ENCODE results near the gene RBM33. TPM values are rescaled to one million over a fixed set of nuclear protein-coding genes. Genes with fewer than 3 reads are reported as not detected.

RBM33 gene
- total and polyA plus RNA-seq, 4 donors = 31.9 to 39.1 (median 35.2) TPM

- no peak overlapping the region for H3K4me3 ChIP-seq (ENCODE audit: low read depth, low read length)
- H3K36me3 ChIP-seq (ENCODE audit: control insufficient read depth, insufficient read depth, low read length) = no peaks in the 10 kb centered on the region
- no peaks in the 10 kb centered on the region for H3K9me3 ChIP-seq (ENCODE audit: control insufficient read depth, insufficient read depth, low read length)
- peaks cover 13% of the 10 kb centered on the region for H3K4me1 ChIP-seq (ENCODE audit: control insufficient read depth, insufficient read depth, low read length)
- WGBS (ENCODE audit: insufficient coverage) = 67% methylated on average over 3 of the region's 11 CpGs
- no peaks in the 10 kb centered on the region for H3K27me3 ChIP-seq (ENCODE audit: control insufficient read depth, insufficient read depth, low read length)
- peak overlapping the region; percentile 51 for H3K27ac ChIP-seq (ENCODE audit: low read depth, low read length)
- DNase-seq (ENCODE audit: low read depth in 4 of 6, low spot score in 6 of 6) = peak in 4 of 6 donors; percentile 8 to 63 (median 34)
These were observed 25.4 kb downstream of the RBM33 start for GRCh38 chr7:155669717-155670505.

GRCh38 chr7:155670521-155670920 is 26.1 kb downstream of the RBM33 start:
- peak overlapping the region; percentile 20 for H3K27ac ChIP-seq (ENCODE audit: low read depth, low read length)
- peaks cover 10% of the 10 kb centered on the region for H3K4me1 ChIP-seq (ENCODE audit: control insufficient read depth, insufficient read depth, low read length)
- 0% methylated on average over 1 of the region's 5 CpGs for WGBS (ENCODE audit: insufficient coverage)
- no peaks in the 10 kb centered on the region for H3K9me3 ChIP-seq (ENCODE audit: control insufficient read depth, insufficient read depth, low read length)
- no peaks in the 10 kb centered on the region for H3K27me3 ChIP-seq (ENCODE audit: control insufficient read depth, insufficient read depth, low read length)
- no peak overlapping the region for H3K4me3 ChIP-seq (ENCODE audit: low read depth, low read length)
- no peaks in the 10 kb centered on the region for H3K36me3 ChIP-seq (ENCODE audit: control insufficient read depth, insufficient read depth, low read length)
- DNase-seq (ENCODE audit: low read depth in 4 of 6, low spot score in 6 of 6) = peak in 1 of 6 donors; percentile 25

GRCh38 chr7:155674556-155674955 is 30.1 kb downstream of the RBM33 start:
- H3K36me3 ChIP-seq (ENCODE audit: control insufficient read depth, insufficient read depth, low read length) = no peaks in the 10 kb centered on the region
- WGBS (ENCODE audit: insufficient coverage) = no CpG with 5 or more reads among the region's 3 CpGs
- DNase-seq (ENCODE audit: low read depth in 4 of 6, low spot score in 6 of 6) = no peak
- H3K27ac ChIP-seq (ENCODE audit: low read depth, low read length) = no peak overlapping the region
- H3K4me3 ChIP-seq (ENCODE audit: low read depth, low read length) = no peak overlapping the region
- H3K27me3 ChIP-seq (ENCODE audit: control insufficient read depth, insufficient read depth, low read length) = no peaks in the 10 kb centered on the region
- H3K4me1 ChIP-seq (ENCODE audit: control insufficient read depth, insufficient read depth, low read length) = peaks cover 6% of the 10 kb centered on the region
- H3K9me3 ChIP-seq (ENCODE audit: control insufficient read depth, insufficient read depth, low read length) = no peaks in the 10 kb centered on the region

GRCh38 chr7:155676052-155676451 is 31.6 kb downstream of the RBM33 start:
- 97% methylated on average over 7 of the region's 8 CpGs for WGBS (ENCODE audit: insufficient coverage)

GRCh38 chr7:155677688-155678087 is 33.2 kb downstream of the RBM33 start:
- Histone ChIP-seq H3K4me3 (ENCODE audit: low read depth, low read length) (no peak overlapping the region), H3K36me3 (ENCODE audit: control insufficient read depth, insufficient read depth, low read length) (peaks cover 3% of the 10 kb centered on the region), H3K9me3 (ENCODE audit: control insufficient read depth, insufficient read depth, low read length) (no peaks in the 10 kb centered on the region), H3K4me1 (ENCODE audit: control insufficient read depth, insufficient read depth, low read length) (no peaks in the 10 kb centered on the region), H3K27me3 (ENCODE audit: control insufficient read depth, insufficient read depth, low read length) (no peaks in the 10 kb centered on the region), H3K27ac (ENCODE audit: low read depth, low read length) (no peak overlapping the region)
- no CpG with 5 or more reads among the region's 2 CpGs for WGBS (ENCODE audit: insufficient coverage)
- DNase-seq (ENCODE audit: low read depth in 4 of 6, low spot score in 6 of 6) = no peak

More at GRCh38 chr7:155676052-155676451, 31.6 kb downstream of the RBM33 start:
- Histone ChIP-seq H3K4me1 (ENCODE audit: control insufficient read depth, insufficient read depth, low read length) (no peaks in the 10 kb centered on the region), H3K27ac (ENCODE audit: low read depth, low read length) (no peak overlapping the region), H3K4me3 (ENCODE audit: low read depth, low read length) (no peak overlapping the region), H3K27me3 (ENCODE audit: control insufficient read depth, insufficient read depth, low read length) (no peaks in the 10 kb centered on the region), H3K9me3 (ENCODE audit: control insufficient read depth, insufficient read depth, low read length) (no peaks in the 10 kb centered on the region), H3K36me3 (ENCODE audit: control insufficient read depth, insufficient read depth, low read length) (peaks cover 2% of the 10 kb centered on the region)
- DNase-seq (ENCODE audit: low read depth in 4 of 6, low spot score in 6 of 6) = no peak

GRCh38 chr7:155680124-155680523 is 35.7 kb downstream of the RBM33 start:
- 88% methylated on average over 1 of the region's 3 CpGs for WGBS (ENCODE audit: insufficient coverage)
- Histone ChIP-seq H3K27me3 (ENCODE audit: control insufficient read depth, insufficient read depth, low read length) (no peaks in the 10 kb centered on the region), H3K36me3 (ENCODE audit: control insufficient read depth, insufficient read depth, low read length) (peaks cover 3% of the 10 kb centered on the region), H3K4me3 (ENCODE audit: low read depth, low read length) (no peak overlapping the region), H3K27ac (ENCODE audit: low read depth, low read length) (no peak overlapping the region), H3K4me1 (ENCODE audit: control insufficient read depth, insufficient read depth, low read length) (peaks cover 3% of the 10 kb centered on the region), H3K9me3 (ENCODE audit: control insufficient read depth, insufficient read depth, low read length) (no peaks in the 10 kb centered on the region)
- no peak for DNase-seq (ENCODE audit: low read depth in 4 of 6, low spot score in 6 of 6)

GRCh38 chr7:155680864-155681263 is 36.4 kb downstream of the RBM33 start:
- Histone ChIP-seq H3K27me3 (ENCODE audit: control insufficient read depth, insufficient read depth, low read length) (no peaks in the 10 kb centered on the region), H3K4me3 (ENCODE audit: low read depth, low read length) (no peak overlapping the region), H3K4me1 (ENCODE audit: control insufficient read depth, insufficient read depth, low read length) (peaks cover 3% of the 10 kb centered on the region), H3K9me3 (ENCODE audit: control insufficient read depth, insufficient read depth, low read length) (no peaks in the 10 kb centered on the region), H3K27ac (ENCODE audit: low read depth, low read length) (no peak overlapping the region), H3K36me3 (ENCODE audit: control insufficient read depth, insufficient read depth, low read length) (peaks cover 3% of the 10 kb centered on the region)
- DNase-seq (ENCODE audit: low read depth in 4 of 6, low spot score in 6 of 6) = no peak
- WGBS (ENCODE audit: insufficient coverage) = 77% methylated on average over 1 of the region's 2 CpGs

- Histone ChIP-seq H3K36me3 (ENCODE audit: control insufficient read depth, insufficient read depth, low read length) (peaks cover 3% of the 10 kb centered on the region), H3K4me3 (ENCODE audit: low read depth, low read length) (no peak overlapping the region)
- 80% methylated on average over 1 of the region's 5 CpGs for WGBS (ENCODE audit: insufficient coverage)
These were observed 37.2 kb downstream of the RBM33 start for GRCh38 chr7:155681663-155682062.

GRCh38 chr7:155682484-155682883 is 38.0 kb downstream of the RBM33 start:
- no peak for DNase-seq (ENCODE audit: low read depth in 4 of 6, low spot score in 6 of 6)
- H3K27me3 ChIP-seq (ENCODE audit: control insufficient read depth, insufficient read depth, low read length) = no peaks in the 10 kb centered on the region
- no peaks in the 10 kb centered on the region for H3K9me3 ChIP-seq (ENCODE audit: control insufficient read depth, insufficient read depth, low read length)
- WGBS (ENCODE audit: insufficient coverage) = 91% methylated on average over 5 of the region's 5 CpGs
- H3K4me1 ChIP-seq (ENCODE audit: control insufficient read depth, insufficient read depth, low read length) = peaks cover 3% of the 10 kb centered on the region
- peaks cover 3% of the 10 kb centered on the region for H3K36me3 ChIP-seq (ENCODE audit: control insufficient read depth, insufficient read depth, low read length)
- H3K4me3 ChIP-seq (ENCODE audit: low read depth, low read length) = no peak overlapping the region
- H3K27ac ChIP-seq (ENCODE audit: low read depth, low read length) = no peak overlapping the region

More at GRCh38 chr7:155681663-155682062, 37.2 kb downstream of the RBM33 start:
- Histone ChIP-seq H3K27ac (ENCODE audit: low read depth, low read length) (no peak overlapping the region), H3K27me3 (ENCODE audit: control insufficient read depth, insufficient read depth, low read length) (no peaks in the 10 kb centered on the region), H3K9me3 (ENCODE audit: control insufficient read depth, insufficient read depth, low read length) (no peaks in the 10 kb centered on the region), H3K4me1 (ENCODE audit: control insufficient read depth, insufficient read depth, low read length) (peaks cover 3% of the 10 kb centered on the region)
- DNase-seq (ENCODE audit: low read depth in 4 of 6, low spot score in 6 of 6) = no peak

- Histone ChIP-seq H3K4me3 (ENCODE audit: low read depth, low read length) (no peak overlapping the region), H3K9me3 (ENCODE audit: control insufficient read depth, insufficient read depth, low read length) (no peaks in the 10 kb centered on the region), H3K27me3 (ENCODE audit: control insufficient read depth, insufficient read depth, low read length) (no peaks in the 10 kb centered on the region), H3K4me1 (ENCODE audit: control insufficient read depth, insufficient read depth, low read length) (peaks cover 3% of the 10 kb centered on the region), H3K27ac (ENCODE audit: low read depth, low read length) (no peak overlapping the region), H3K36me3 (ENCODE audit: control insufficient read depth, insufficient read depth, low read length) (peaks cover 3% of the 10 kb centered on the region)
- 67% methylated on average over 1 of the region's 5 CpGs for WGBS (ENCODE audit: insufficient coverage)
- no peak for DNase-seq (ENCODE audit: low read depth in 4 of 6, low spot score in 6 of 6)
These were observed 38.6 kb downstream of the RBM33 start for GRCh38 chr7:155683098-155683497.
